ENCODE results near the gene BPNT1. TPM values are rescaled to one million over a fixed set of nuclear protein-coding genes. Genes with fewer than 3 reads are reported as not detected.

BPNT1 gene
- polyA plus RNA-seq, 1 experiment, result 28.8 TPM

- ChIA-PET POLR2A (no interaction called here), CTCF (no interaction called here)
- H3K36me3 ChIP-seq (ENCODE audit: control insufficient read depth, insufficient read depth, low read length), result no peaks in the 10 kb centered on the region
- H3K27me3 ChIP-seq (ENCODE audit: control insufficient read depth, insufficient read depth, low read length), result no peaks in the 10 kb centered on the region
- H3K4me3 ChIP-seq (ENCODE audit: low read depth, low read length), result no peak overlapping the region
- DNase-seq (ENCODE audit: low read depth), result no peak
- TF ChIP-seq CTCF (IDR thresholded peaks at IDR 0.05; ENCODE audit: insufficient read depth, low read depth, low read length), result no peak
These were observed 12.5 kb downstream of the BPNT1 start for GRCh38 chr1:220076861-220077762.

- TF ChIP-seq CTCF (IDR thresholded peaks at IDR 0.05; ENCODE audit: insufficient read depth, low read depth, low read length), result no peak
These were observed 22.1 kb downstream of the BPNT1 start for GRCh38 chr1:220067269-220068204.

GRCh38 chr1:220062629-220063028 is 27.0 kb downstream of the BPNT1 start:
- no peak for DNase-seq (ENCODE audit: low read depth)
- ChIA-PET POLR2A (no interaction called here), CTCF (no interaction called here)
- Histone ChIP-seq H3K36me3 (ENCODE audit: control insufficient read depth, insufficient read depth, low read length) (peaks cover 6% of the 10 kb centered on the region), H3K27me3 (ENCODE audit: control insufficient read depth, insufficient read depth, low read length) (no peaks in the 10 kb centered on the region), H3K4me3 (ENCODE audit: low read depth, low read length) (no peak overlapping the region)
- no peak for TF ChIP-seq CTCF (IDR thresholded peaks at IDR 0.05; ENCODE audit: insufficient read depth, low read depth, low read length)

More at GRCh38 chr1:220067269-220068204, 22.1 kb downstream of the BPNT1 start:
- DNase-seq (ENCODE audit: low read depth), result no peak
- H3K27me3 ChIP-seq (ENCODE audit: control insufficient read depth, insufficient read depth, low read length), result no peaks in the 10 kb centered on the region
- ChIA-PET CTCF (interaction anchor here (1.3 kb wide), 1 partner anchor 9 kb away, joined by 3 read pairs; no protein-coding TSS in a partner anchor), POLR2A (no interaction called here)
- H3K4me3 ChIP-seq (ENCODE audit: low read depth, low read length), result no peak overlapping the region
- peaks cover 4% of the 10 kb centered on the region for H3K36me3 ChIP-seq (ENCODE audit: control insufficient read depth, insufficient read depth, low read length)

GRCh38 chr1:220060876-220061275 is 28.7 kb downstream of the BPNT1 start:
- peaks cover 4% of the 10 kb centered on the region for H3K36me3 ChIP-seq (ENCODE audit: control insufficient read depth, insufficient read depth, low read length)
- ChIA-PET POLR2A (no interaction called here), CTCF (no interaction called here)
- H3K4me3 ChIP-seq (ENCODE audit: low read depth, low read length), result no peak overlapping the region
- no peak for TF ChIP-seq CTCF (IDR thresholded peaks at IDR 0.05; ENCODE audit: insufficient read depth, low read depth, low read length)
- no peak for DNase-seq (ENCODE audit: low read depth)
- H3K27me3 ChIP-seq (ENCODE audit: control insufficient read depth, insufficient read depth, low read length), result no peaks in the 10 kb centered on the region

GRCh38 chr1:220056374-220056773 is 33.2 kb downstream of the BPNT1 start:
- Histone ChIP-seq H3K4me3 (ENCODE audit: low read depth, low read length) (no peak overlapping the region), H3K27me3 (ENCODE audit: control insufficient read depth, insufficient read depth, low read length) (no peaks in the 10 kb centered on the region), H3K36me3 (ENCODE audit: control insufficient read depth, insufficient read depth, low read length) (peaks cover 1% of the 10 kb centered on the region; the same call in 1 of the 2 replicates)
- no peak for DNase-seq (ENCODE audit: low read depth)
- POLR2A ChIA-PET, result no interaction called here
- no peak for TF ChIP-seq CTCF (IDR thresholded peaks at IDR 0.05; ENCODE audit: insufficient read depth, low read depth, low read length)
- CTCF ChIA-PET, result no interaction called here
